ENCODE data around the gene SLC9A9. TPM values are rescaled to one million over a fixed set of nuclear protein-coding genes. Genes with fewer than 3 reads are reported as not detected.

The SLC9A9 gene
- total and polyA plus RNA-seq, 2 of the 8 experiments (the other 6 are each of a cell fraction or from before 2014, with no cell fraction given): 0.48 to 1.1 TPM

- H3K9me3 ChIP-seq (ENCODE audit: insufficient read depth in 2 of 2, low read depth in 1 of 2, low read length in 1 of 2): no peaks in the 10 kb centered on the region
- H3K18ac ChIP-seq (ENCODE audit: extremely low read depth, low read length): no peak overlapping the region
- TF ChIP-seq SP4 (IDR thresholded peaks at IDR 0.05; ENCODE audit: low read length): no peak
- no peak for TF ChIP-seq CBX5 (IDR thresholded peaks at IDR 0.05; ENCODE audit: low read depth, low read length)
- no peak for TF ChIP-seq ATF2 (IDR thresholded peaks at IDR 0.05; ENCODE audit: low read length)
- no peak for TF ChIP-seq ZNF274 (IDR thresholded peaks at IDR 0.05; ENCODE audit: borderline replicate concordance, extremely low read depth, low read length)
- no peak for TF ChIP-seq HDAC6 (IDR thresholded peaks at IDR 0.05; ENCODE audit: low read depth, low read length)
- no peak for TF ChIP-seq RFX5 (IDR thresholded peaks at IDR 0.05; ENCODE audit: borderline replicate concordance, low read depth, low read length)
- TF ChIP-seq TCF12 (IDR thresholded peaks at IDR 0.05; ENCODE audit: low read depth, low read length): no peak
- no peak for TF ChIP-seq SIRT6 (IDR thresholded peaks at IDR 0.05; ENCODE audit: low read length)
- no peak for TF ChIP-seq KDM5A (IDR thresholded peaks at IDR 0.05; ENCODE audit: low read length)
- no peak for TF ChIP-seq SP1 (IDR thresholded peaks at IDR 0.05; ENCODE audit: low read depth, low read length)
- no peak for TF ChIP-seq EZH2 (IDR thresholded peaks at IDR 0.05; ENCODE audit: low read depth, low read length, severe bottlenecking)
These were observed 40.2 kb downstream of the SLC9A9 start for GRCh38 chr3:143808030-143808429.

More at GRCh38 chr3:143808030-143808429, 40.2 kb downstream of the SLC9A9 start:
- H4K20me1 ChIP-seq (replicated peaks in 1 of 2; ENCODE audit: control insufficient read depth in 1 of 2, insufficient read depth in 2 of 2, low read length in 2 of 2): no peaks in the 10 kb centered on the region
- no peaks in the 10 kb centered on the region for H3K36me3 ChIP-seq (ENCODE audit: control insufficient read depth in 2 of 4, insufficient read depth in 4 of 4, low read length in 3 of 4)
- no peaks in the 10 kb centered on the region for H3K27me3 ChIP-seq (replicated peaks in 1 of 4; ENCODE audit: control insufficient read depth in 3 of 4, extremely low read depth in 1 of 4, insufficient read depth in 3 of 4, low read length in 3 of 4)
- H3K4me2 ChIP-seq (ENCODE audit: insufficient read depth in 1 of 2, low read depth in 2 of 2, low read length in 2 of 2): no peak overlapping the region
- peak overlapping the region; percentile 73 for H4K91ac ChIP-seq (replicated peaks; ENCODE audit: insufficient read length, low read length)
- H3K4ac ChIP-seq (replicated peaks; ENCODE audit: insufficient read length, low read depth, low read length): no peak overlapping the region
- H2BK120ac ChIP-seq (replicated peaks; ENCODE audit: low read depth, low read length): no peak overlapping the region
- H4K8ac ChIP-seq (ENCODE audit: extremely low read depth, insufficient read depth, low read length): no peak overlapping the region
- WGBS, 2 experiments (ENCODE audit: extremely low coverage in 1 of 2, insufficient coverage in 1 of 2, insufficient read length in 1 of 2, insufficient replicate concordance in 2 of 2, low coverage in 1 of 2, low lambda C conversion rate in 2 of 2, missing lambda C conversion rate in 1 of 2): 94% methylated on average over 2 of the region's 2 CpGs; no CpG with 5 or more reads in 1 of the 2 experiments
- H3K56ac ChIP-seq (replicated peaks; ENCODE audit: insufficient read length, low read depth, low read length): no peak overlapping the region
- no peak for FAIRE-seq
- no peaks in the 10 kb centered on the region; the same call in 1 of the 2 replicates for H3K23me2 ChIP-seq (ENCODE audit: low read depth, low read length)
- H4K5ac ChIP-seq (ENCODE audit: insufficient read length, low read depth, low read length): no peak overlapping the region
- H2AK5ac ChIP-seq (ENCODE audit: low read depth, low read length): no peak overlapping the region
- H2BK20ac ChIP-seq (ENCODE audit: low read length): no peak overlapping the region
- DNase-seq (ENCODE audit: low read depth in 1 of 2, low spot score in 2 of 2): no peak
- no peak overlapping the region for H3K27ac ChIP-seq (ENCODE audit: low read depth, low read length)
- H2AFZ ChIP-seq (ENCODE audit: low read length): no peak overlapping the region
- CTCF ChIA-PET (ENCODE audit: partially characterized antibody): interaction anchor here (1.8 kb wide), 1 partner anchor 17 kb away, joined by 5 read pairs; no protein-coding TSS in a partner anchor
- H3K79me1 ChIP-seq (ENCODE audit: low read depth, low read length): no peaks in the 10 kb centered on the region
- H2BK5ac ChIP-seq (ENCODE audit: low read depth, low read length): no peak overlapping the region
- no peak overlapping the region for H3K14ac ChIP-seq (ENCODE audit: insufficient read length)
- no peak overlapping the region for H2BK15ac ChIP-seq (ENCODE audit: low read length)
- POLR2A ChIA-PET (ENCODE audit: partially characterized antibody): no interaction called here
- no peak overlapping the region for H2BK12ac ChIP-seq (ENCODE audit: low read depth, low read length)
- H3K4me3 ChIP-seq (ENCODE audit: extremely low read depth in 1 of 4, insufficient read depth in 2 of 4, low read depth in 3 of 4, low read length in 4 of 4): no peak overlapping the region
- no peak overlapping the region for H3K9ac ChIP-seq (replicated peaks in 1 of 4; ENCODE audit: extremely low read depth in 1 of 4, low read depth in 3 of 4, low read length in 3 of 4)
- peaks cover 0 to 5% (median 3%) of the 10 kb centered on the region in 4 experiments; a peak in 5 of 7 replicates for H3K4me1 ChIP-seq (replicated peaks in 1 of 4; ENCODE audit: control insufficient read depth in 3 of 4, insufficient read depth in 4 of 4, low read length in 3 of 4)
- H3K79me2 ChIP-seq (ENCODE audit: control insufficient read depth in 1 of 2, insufficient read depth in 2 of 2, low read length in 2 of 2): no peaks in the 10 kb centered on the region
- no peak overlapping the region for H3K23ac ChIP-seq (ENCODE audit: insufficient read length)
